RWPE2 (cell line): ENCODE measurements around the gene DMWD.
A peak's percentile ranks its signal among the peaks of the same experiment; 100 is the strongest.

Experiments used
- ATAC-seq: fragments of 200-7000 bp; cut with Tn5 transposase; 3 replicates; pipeline ENCODE4 v1.9.1; 2021; ENCODE audit warnings: low read depth
- DNase-seq: peaks from one replicate; pipeline ENCODE4 v3.0.0-alpha.2; 2020; ENCODE audit warnings: low spot score
- H3K27ac ChIP-seq: fragments of 450-650 bp; 2 replicates; pipeline ENCODE4 v1.5.1; 2017; ENCODE audit warnings: mild to moderate bottlenecking; ENCODE audit not compliant: poor library complexity, severe bottlenecking
- H3K27me3 ChIP-seq: fragments of 250-450 bp; sonication (Bioruptor Pico); 2 replicates; pipeline ENCODE4 v1.5.1; 2021; ENCODE audit warnings: mild to moderate bottlenecking, moderate library complexity; ENCODE audit not compliant: insufficient read depth, poor library complexity, severe bottlenecking
- H3K36me3 ChIP-seq: fragments of 250-450 bp; sonication (Bioruptor Pico); 2 replicates; pipeline ENCODE4 v1.5.1; 2020; ENCODE audit warnings: low read depth, mild to moderate bottlenecking, moderate library complexity
- H3K4me1 ChIP-seq: fragments of 250-450 bp; sonication (Bioruptor Pico); 2 replicates; pipeline ENCODE4 v1.5.1; 2021; ENCODE audit warnings: mild to moderate bottlenecking, moderate library complexity; ENCODE audit not compliant: insufficient read depth, poor library complexity, severe bottlenecking
- H3K4me3 ChIP-seq: fragments of 250-450 bp; sonication (Bioruptor Pico); 2 replicates; pipeline ENCODE4 v1.5.1; 2021; ENCODE audit warnings: mild to moderate bottlenecking, moderate library complexity; ENCODE audit not compliant: severe bottlenecking
- H3K9me3 ChIP-seq: fragments of 250-450 bp; sonication (Bioruptor Pico); 2 replicates; pipeline ENCODE4 v1.5.1; 2021; ENCODE audit warnings: mild to moderate bottlenecking, moderate library complexity; ENCODE audit not compliant: severe bottlenecking
- TF ChIP-seq, protein P1 (sequence below): fragments of 450-650 bp; IDR thresholded peaks from one replicate; pipeline ENCODE4 v1.5.1; 2017; ENCODE audit warnings: mild to moderate bottlenecking, moderate library complexity; ENCODE audit not compliant: poor library complexity, severe bottlenecking

DMWD gene

DNA sequence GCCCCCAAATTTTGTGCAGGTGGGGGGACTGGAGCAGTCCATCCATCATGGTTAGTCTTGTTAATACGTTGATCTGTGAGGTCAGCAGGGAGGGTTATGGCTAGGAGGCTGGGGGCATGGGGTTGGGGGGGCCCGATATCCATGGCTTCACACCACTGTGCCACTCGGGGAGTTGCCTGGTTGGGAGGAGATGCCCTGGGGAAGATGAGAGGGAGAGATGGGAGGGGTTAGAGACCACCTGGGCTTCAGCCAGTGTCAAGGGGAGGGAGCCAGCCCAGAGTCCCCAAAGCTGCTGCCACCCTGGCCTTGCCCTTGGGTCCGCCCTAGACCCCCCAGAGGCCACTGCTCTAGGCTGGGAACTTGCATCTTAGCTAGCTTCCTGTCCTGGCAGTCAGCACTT lies 8.5 kb downstream of the DMWD start:
- Histone ChIP-seq H3K9me3 (no peaks in the 10 kb centered on the region), H3K4me1 (peaks cover 27% of the 10 kb centered on the region), H3K36me3 (peaks cover 25% of the 10 kb centered on the region), H3K27ac (peak overlapping the region; percentile 82), H3K4me3 (no peak overlapping the region), H3K27me3 (no peaks in the 10 kb centered on the region)
- DNase-seq (no peak), ATAC-seq (no peak)
- TF ChIP-seq, protein P1, sequence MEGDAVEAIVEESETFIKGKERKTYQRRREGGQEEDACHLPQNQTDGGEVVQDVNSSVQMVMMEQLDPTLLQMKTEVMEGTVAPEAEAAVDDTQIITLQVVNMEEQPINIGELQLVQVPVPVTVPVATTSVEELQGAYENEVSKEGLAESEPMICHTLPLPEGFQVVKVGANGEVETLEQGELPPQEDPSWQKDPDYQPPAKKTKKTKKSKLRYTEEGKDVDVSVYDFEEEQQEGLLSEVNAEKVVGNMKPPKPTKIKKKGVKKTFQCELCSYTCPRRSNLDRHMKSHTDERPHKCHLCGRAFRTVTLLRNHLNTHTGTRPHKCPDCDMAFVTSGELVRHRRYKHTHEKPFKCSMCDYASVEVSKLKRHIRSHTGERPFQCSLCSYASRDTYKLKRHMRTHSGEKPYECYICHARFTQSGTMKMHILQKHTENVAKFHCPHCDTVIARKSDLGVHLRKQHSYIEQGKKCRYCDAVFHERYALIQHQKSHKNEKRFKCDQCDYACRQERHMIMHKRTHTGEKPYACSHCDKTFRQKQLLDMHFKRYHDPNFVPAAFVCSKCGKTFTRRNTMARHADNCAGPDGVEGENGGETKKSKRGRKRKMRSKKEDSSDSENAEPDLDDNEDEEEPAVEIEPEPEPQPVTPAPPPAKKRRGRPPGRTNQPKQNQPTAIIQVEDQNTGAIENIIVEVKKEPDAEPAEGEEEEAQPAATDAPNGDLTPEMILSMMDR: no peak

DNA sequence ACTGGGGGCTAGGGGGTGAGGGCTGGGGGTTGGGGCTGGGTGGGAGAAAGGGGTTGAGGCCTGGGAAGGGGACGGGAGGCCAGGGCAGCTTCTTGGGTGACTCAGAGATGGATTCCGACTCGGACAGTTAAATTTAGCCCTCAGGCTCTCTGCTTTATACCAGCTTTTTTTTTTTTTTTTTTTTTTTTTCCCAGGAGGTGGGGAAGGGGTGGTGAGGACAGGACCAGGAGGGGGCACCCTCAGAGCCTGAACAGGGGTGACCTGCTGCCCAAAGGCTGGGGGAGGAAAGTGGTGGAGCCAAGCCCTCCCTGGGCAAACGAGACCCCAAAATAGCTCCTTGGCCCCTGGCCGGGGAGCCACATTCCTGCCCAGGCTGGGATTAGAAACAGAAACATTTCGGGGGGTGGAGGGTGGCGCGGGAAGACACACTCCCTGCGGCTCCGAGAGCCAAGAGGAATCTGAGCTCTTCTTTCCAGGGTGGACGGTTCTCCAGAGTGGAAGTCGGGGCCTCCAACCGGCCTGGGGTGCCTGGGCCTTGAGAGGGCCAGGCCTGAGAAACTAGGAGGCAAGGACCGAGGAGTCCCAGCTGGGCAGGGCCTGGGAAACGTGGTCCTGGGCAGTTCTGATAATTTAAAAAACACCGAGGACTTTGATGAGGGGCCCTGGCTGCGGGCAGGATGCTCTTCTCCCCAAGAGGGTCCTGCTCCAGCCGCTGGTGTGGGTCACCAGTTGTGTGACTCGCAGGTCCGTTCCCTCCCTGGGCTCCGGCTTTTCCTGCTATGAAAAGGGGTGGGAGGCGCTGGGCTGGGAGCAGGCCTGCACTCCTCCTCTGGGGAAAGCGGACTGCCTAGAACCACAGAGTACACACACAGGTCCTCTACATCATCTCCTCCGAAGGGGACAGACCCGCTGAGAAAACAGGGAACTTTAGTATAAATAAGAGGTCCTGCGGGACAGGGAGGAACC lies 9.5 kb downstream of the DMWD start:
- Histone ChIP-seq H3K4me3 (no peak overlapping the region), H3K36me3 (peaks cover 18% of the 10 kb centered on the region), H3K27me3 (no peaks in the 10 kb centered on the region), H3K9me3 (no peaks in the 10 kb centered on the region), H3K27ac (peak overlapping the region; percentile 82), H3K4me1 (peaks cover 27% of the 10 kb centered on the region)
- ATAC-seq (peak; percentile 35), DNase-seq (no peak)
- TF ChIP-seq, protein P1: peak; percentile 15

DNA sequence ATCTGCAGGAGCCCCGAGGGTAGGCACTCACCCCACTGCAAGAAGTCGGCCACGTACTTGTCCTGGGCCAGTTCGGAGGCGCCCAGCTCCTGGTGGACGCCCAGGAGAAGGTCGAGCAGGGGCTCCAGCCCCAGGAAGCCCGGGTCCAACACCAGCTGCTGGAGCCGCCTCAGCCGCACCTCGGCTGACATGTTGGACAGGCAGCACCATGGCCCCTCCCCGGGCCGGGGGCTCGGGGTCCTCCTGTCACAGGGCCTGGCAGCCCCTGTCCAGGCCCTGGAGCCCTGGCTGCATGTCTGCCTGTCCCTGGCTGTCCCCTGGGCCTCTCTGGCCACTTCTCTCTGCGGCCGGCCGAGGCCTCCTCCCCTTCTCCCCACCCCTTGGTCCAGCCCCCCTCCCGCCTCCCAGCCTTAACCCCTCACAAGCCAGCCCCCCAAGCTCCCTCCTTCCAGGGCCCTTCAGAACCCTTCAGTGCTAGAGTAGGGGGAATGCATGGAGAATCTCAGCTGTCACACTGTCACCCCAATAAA lies 10.4 kb downstream of the DMWD start, which contains the start of gene DMPK:
Gene DMPK (minus strand): TSS at position 329 of the 530 bp plus-strand sequence. CDS start 138 bp downstream, at position 191.
- Histone ChIP-seq H3K4me1 (peaks cover 27% of the 10 kb centered on the region), H3K36me3 (peaks cover 22% of the 10 kb centered on the region), H3K4me3 (no peak within 1 kb of the TSS), H3K9me3 (no peaks in the 10 kb centered on the region), H3K27me3 (no peaks in the 10 kb centered on the region), H3K27ac (peak within 1 kb of the TSS; percentile 82)
- TF ChIP-seq, protein P1: no peak
- ATAC-seq: peak; percentile 3
- DNase-seq: no peak

DNA sequence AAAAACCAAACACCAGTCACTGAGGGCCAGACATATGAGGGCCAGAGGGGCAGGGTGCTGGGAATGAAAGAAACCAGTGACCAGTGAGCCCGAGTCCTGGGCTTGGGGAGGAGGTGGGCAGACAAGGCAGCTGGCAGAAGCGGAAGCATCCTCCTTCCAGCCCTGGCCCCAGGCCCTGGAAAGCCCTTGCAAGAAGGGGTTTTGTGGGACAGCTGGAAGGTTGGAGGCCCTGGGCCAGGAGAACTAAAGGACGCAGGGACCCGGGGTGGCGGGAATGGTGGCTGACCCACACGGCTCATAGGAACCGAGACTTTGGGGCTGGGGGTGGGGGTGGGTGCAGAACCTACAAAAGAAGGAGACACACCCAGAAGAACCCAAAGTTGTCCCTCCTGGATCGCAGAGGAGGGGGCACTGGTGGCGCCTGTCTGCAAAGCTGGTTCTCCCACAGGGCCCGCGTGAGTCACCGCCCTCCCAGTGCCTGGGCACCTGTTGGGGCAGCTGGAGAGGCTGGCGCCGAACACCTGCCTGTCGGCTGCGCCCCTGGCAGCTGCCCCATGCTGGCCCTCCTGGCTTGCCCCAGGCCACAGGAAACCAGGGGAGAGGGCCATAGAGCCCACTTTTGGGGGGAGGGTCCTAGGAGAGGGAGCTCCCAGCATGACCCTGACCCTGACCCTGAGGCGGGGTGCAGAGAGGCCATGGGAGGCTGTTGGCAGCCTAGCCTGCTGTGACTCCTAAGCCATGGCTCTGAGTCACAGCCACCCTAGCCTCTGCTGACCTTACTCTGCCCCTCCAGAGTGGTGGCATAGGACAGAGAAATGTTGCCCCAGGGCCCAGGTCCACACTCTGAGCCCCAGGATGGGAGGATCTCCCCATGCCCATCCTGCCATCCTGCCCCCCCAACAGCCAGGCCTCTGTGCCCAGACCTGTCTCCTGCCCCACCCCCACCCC lies 11.2 kb downstream of the DMWD start:
- H3K27ac ChIP-seq: peak overlapping the region; percentile 82
- TF ChIP-seq, protein P1: no peak

More for the DNA sequence above, 11.2 kb downstream of the DMWD start:
- H3K27me3 ChIP-seq: no peaks in the 10 kb centered on the region
- DNase-seq: no peak
- no peak overlapping the region for H3K4me3 ChIP-seq
- H3K4me1 ChIP-seq: peaks cover 27% of the 10 kb centered on the region
- H3K36me3 ChIP-seq: peaks cover 29% of the 10 kb centered on the region
- H3K9me3 ChIP-seq: no peaks in the 10 kb centered on the region
- ATAC-seq: peak; percentile 42
